WTC11 (cell line): ENCODE measurements around the gene ZNHIT3. TPM values are rescaled to one million over a fixed set of nuclear protein-coding genes. Genes with fewer than 3 reads are reported as not detected.

Source experiments
- ATAC-seq: fragments of 200-7000 bp; cut with Tn5 transposase; 2 replicates; pipeline ENCODE4 v1.10.0; 2021; ENCODE audit warnings: mild to moderate bottlenecking, moderate library complexity
- CTCF ChIA-PET: fragments of 300-600 bp; sonication (Branson Sonifier 250); formaldehyde crosslinking; loops from one replicate; lab custom pipeline; 2021; ENCODE audit warnings: antibody characterized with exemption; lab: Charles Lee
- POLR2A ChIA-PET: fragments of 350-600 bp; sonication (Branson Sonifier 250); formaldehyde crosslinking; loops from one replicate; lab custom pipeline; 2021; ENCODE audit warnings: antibody characterized with exemption; lab: Charles Lee
- DNase-seq: peaks from one replicate; pipeline ENCODE4 v3.0.0; 2021; ENCODE audit warnings: low spot score
- H3K27ac Mint-ChIP-seq: 2 replicates; pipeline ENCODE4 v1.8.0; 2021; ENCODE audit warnings: mixed read lengths
- H3K27me3 Mint-ChIP-seq: 2 replicates; pipeline ENCODE4 v1.8.0; 2021; ENCODE audit warnings: low read depth, mild to moderate bottlenecking, moderate library complexity, mixed read lengths
- H3K36me3 Mint-ChIP-seq: 2 replicates; pipeline ENCODE4 v1.8.0; 2021; ENCODE audit warnings: mixed read lengths
- H3K4me1 Mint-ChIP-seq: 2 replicates; pipeline ENCODE4 v1.8.0; 2022; ENCODE audit warnings: mixed read lengths
- H3K4me3 Mint-ChIP-seq: 2 replicates; pipeline ENCODE4 v1.8.0; 2021; ENCODE audit warnings: mild to moderate bottlenecking, moderate library complexity, mixed read lengths
- H3K9me3 Mint-ChIP-seq: 2 replicates; pipeline ENCODE4 v1.8.0; 2021; ENCODE audit warnings: mixed read lengths
- CDX4 ChIP-seq: fragments of 250-450 bp; sonication (Bioruptor Pico); IDR thresholded peaks from 2 replicates; pipeline ENCODE4 v1.9.0; 2021; ENCODE audit warnings: moderate library complexity, mild to moderate bottlenecking, inconsistent platforms, borderline replicate concordance
- FOXP4 ChIP-seq: sonication (generic); formaldehyde crosslinking; IDR thresholded peaks from 2 replicates; pipeline ENCODE4 v1.8.0; 2022; ENCODE audit warnings: mild to moderate bottlenecking, missing genetic modification reagents
- HMGXB4 ChIP-seq: sonication (generic); formaldehyde crosslinking; IDR thresholded peaks from 2 replicates; pipeline ENCODE4 v1.8.1; 2023; ENCODE audit warnings: mild to moderate bottlenecking, moderate library complexity, missing genetic modification reagents
- KAT7 ChIP-seq: sonication (generic); formaldehyde crosslinking; IDR thresholded peaks from 2 replicates; pipeline ENCODE4 v1.8.1; 2023; ENCODE audit warnings: missing genetic modification reagents, mild to moderate bottlenecking, borderline replicate concordance
- MLX ChIP-seq: sonication (generic); formaldehyde crosslinking; IDR thresholded peaks from 2 replicates; pipeline ENCODE4 v1.8.1; 2023; ENCODE audit warnings: mild to moderate bottlenecking, missing genetic modification reagents, moderate library complexity
- RORB ChIP-seq: fragments of 250-450 bp; sonication (Bioruptor Pico); IDR thresholded peaks from 2 replicates; pipeline ENCODE4 v1.9.0; 2021; ENCODE audit warnings: mild to moderate bottlenecking
- USF2 ChIP-seq: sonication (generic); formaldehyde crosslinking; IDR thresholded peaks from 2 replicates; pipeline ENCODE4 v1.8.1; 2023; ENCODE audit warnings: mild to moderate bottlenecking, missing genetic modification reagents, moderate library complexity
- ZBTB21 ChIP-seq: sonication (generic); formaldehyde crosslinking; IDR thresholded peaks from 2 replicates; pipeline ENCODE4 v1.8.1; 2023; ENCODE audit warnings: mild to moderate bottlenecking, missing genetic modification reagents, borderline replicate concordance
- ZMAT4 ChIP-seq: fragments of 250-450 bp; sonication (Bioruptor Pico); IDR thresholded peaks from 2 replicates; pipeline ENCODE4 v1.9.0; 2021; ENCODE audit warnings: mild to moderate bottlenecking
- ZNF263 ChIP-seq: sonication (generic); formaldehyde crosslinking; IDR thresholded peaks from 2 replicates; pipeline ENCODE4 v1.8.1; 2022; ENCODE audit warnings: low read depth, mild to moderate bottlenecking, moderate library complexity, missing genetic modification reagents
- ZNF281 ChIP-seq: sonication (generic); formaldehyde crosslinking; IDR thresholded peaks from 2 replicates; pipeline ENCODE4 v1.8.0; 2023; ENCODE audit warnings: mild to moderate bottlenecking, missing genetic modification reagents
- ZNF425 ChIP-seq: fragments of 250-450 bp; sonication (Bioruptor Pico); conservative IDR thresholded peaks from 2 replicates; pipeline ENCODE4 v1.9.0; 2021; ENCODE audit warnings: mild to moderate bottlenecking
- ZNF512 ChIP-seq: sonication (generic); formaldehyde crosslinking; IDR thresholded peaks from 2 replicates; pipeline ENCODE4 v1.8.1; 2022; ENCODE audit warnings: missing genetic modification reagents, borderline replicate concordance
- ZNF532 ChIP-seq: fragments of 250-450 bp; sonication (Bioruptor Pico); IDR thresholded peaks from 2 replicates; pipeline ENCODE4 v1.9.0; 2021; ENCODE audit warnings: mild to moderate bottlenecking, borderline replicate concordance
- total RNA-seq: library from RNA; stranded (reverse); gene quantifications from 3 replicates; pipeline ENCODE4 v1.2.3, GENCODE V29; 2021

Gene ZNHIT3
- total RNA-seq, 1 experiment from 2014 or later: 47.0 TPM

GRCh38 chr17:36459601-36460000, 26.9 kb upstream of the ZNHIT3 start:
- CTCF ChIA-PET: interaction anchor here (0.9 to 2.5 kb wide), 2 partner anchors 16 to 23 kb away, joined by 3 to 10 read pairs; no protein-coding TSS in a partner anchor
- Mint-ChIP-seq H3K27me3 (peaks cover 20% of the 10 kb centered on the region), H3K4me3 (no peak overlapping the region), H3K9me3 (no peaks in the 10 kb centered on the region), H3K4me1 (no peaks in the 10 kb centered on the region), H3K36me3 (no peaks in the 10 kb centered on the region), H3K27ac (no peak overlapping the region)
- TF ChIP-seq ZNF532 (no peak), ZBTB21 (CRISPR knock-in tag) (no peak), ZNF425 (CRISPR knock-in tag) (no peak), MLX (CRISPR knock-in tag) (no peak), CDX4 (CRISPR knock-in tag) (no peak), FOXP4 (CRISPR knock-in tag) (no peak), KAT7 (no peak), ZMAT4 (CRISPR knock-in tag) (no peak), RORB (no peak), ZNF263 (CRISPR knock-in tag) (no peak), USF2 (no peak)
- DNase-seq (no peak), ATAC-seq (no peak)
- POLR2A ChIA-PET: no interaction called here

- CTCF ChIA-PET: interaction anchor here (0.9 to 2.5 kb wide), 3 partner anchors 9 to 22 kb away, joined by 3 to 10 read pairs (median 3); no protein-coding TSS in a partner anchor
- ATAC-seq: no peak
- POLR2A ChIA-PET: no interaction called here
- no peak overlapping the region for H3K27ac Mint-ChIP-seq
- no peak for DNase-seq
- H3K27me3 Mint-ChIP-seq: peaks cover 27% of the 10 kb centered on the region
- no peaks in the 10 kb centered on the region for H3K4me1 Mint-ChIP-seq
- H3K4me3 Mint-ChIP-seq: no peak overlapping the region
- no peaks in the 10 kb centered on the region for H3K36me3 Mint-ChIP-seq
- H3K9me3 Mint-ChIP-seq: no peaks in the 10 kb centered on the region
- TF ChIP-seq ZNF263 (CRISPR knock-in tag) (no peak), ZNF281 (CRISPR knock-in tag) (no peak), HMGXB4 (CRISPR knock-in tag) (no peak), ZNF512 (CRISPR knock-in tag) (0 out of 2 replicates have a peak, but pooled peaks have one; percentile 69)
These were observed 26.1 kb upstream of the ZNHIT3 start for GRCh38 chr17:36460265-36460937.
